ENCODE results near the gene HDAC5.

- TF ChIP-seq CTCF (IDR thresholded peaks at IDR 0.05) (no peak), POLR2AphosphoS5 (IDR thresholded peaks at IDR 0.05) (no peak)
Measured at GRCh38 chr17:44110011-44110686, 13.3 kb downstream of the HDAC5 start.
